Motor neuron (in vitro differentiated cells): Measurements from ENCODE around the gene KBTBD13. TPM values are rescaled to one million over a fixed set of nuclear protein-coding genes. Genes with fewer than 3 reads are reported as not detected.
A peak's percentile ranks its signal among the peaks of the same experiment; 100 is the strongest.

Experiments
- ATAC-seq, 8 experiments: fragments of 200-7000 bp; cut with Tn5 transposase; replicated peaks in 6 of 8; 2 replicates each; pipeline ENCODE4 v1.8.0; 2021; ENCODE audit warnings: mild to moderate bottlenecking in 8 of 8, moderate library complexity in 8 of 8
- H3K27ac ChIP-seq, 2 donors: fragments of 250-450 bp; sonication (Bioruptor Pico); 2 replicates each; pipeline ENCODE4 v1.9.0; 2021; ENCODE audit warnings: antibody characterized with exemption in 2 of 2, mild to moderate bottlenecking in 2 of 2, moderate library complexity in 1 of 2
- H3K4me1 ChIP-seq, 2 donors: fragments of 250-450 bp; sonication (Bioruptor Pico); replicated peaks in 1 of 2; 2 replicates each; pipeline ENCODE4 v1.6.1; 2021; ENCODE audit warnings: antibody characterized with exemption in 2 of 2, mild to moderate bottlenecking in 2 of 2, moderate library complexity in 1 of 2
- H3K4me3 ChIP-seq, 5 donors: fragments of 250-450 bp; sonication (Bioruptor Pico); 2 replicates each; pipeline ENCODE4 v1.9.0; 2021; ENCODE audit warnings: antibody characterized with exemption in 5 of 5, mild to moderate bottlenecking in 5 of 5, moderate library complexity in 4 of 5
- WGBS, 10 experiments: fragments of 450-650 bp; shearing (Covaris generic); methylation state at CpG; one replicate each; pipeline ENCODE4 v1.0.0; 2022; 5-methylcytosine and 5-hydroxymethylcytosine counted together
- in situ Hi-C, 9 experiments: fragments of 400-800 bp; cut with MboI; loops; one replicate each; pipeline ENCODE4 v1.15.0; 2021; ENCODE audit warnings: low sequenced_read_pairs in 9 of 9, low pct_unique_long_range_greater_than_20kb in 2 of 9; ENCODE audit not compliant: unreplicated experiment in 9 of 9
- total RNA-seq, 8 experiments: library from RNA; unstranded; fragments of 300-600 nt; gene quantifications; 2 replicates each; pipeline versions ENCODE4 v1.2.3 to v1.2.4, GENCODE V29; 2022

The KBTBD13 gene
- total RNA-seq, 8 experiments from 2014 or later: 0.10 to 0.28 (median 0.18) TPM; not detected in 3

DNA sequence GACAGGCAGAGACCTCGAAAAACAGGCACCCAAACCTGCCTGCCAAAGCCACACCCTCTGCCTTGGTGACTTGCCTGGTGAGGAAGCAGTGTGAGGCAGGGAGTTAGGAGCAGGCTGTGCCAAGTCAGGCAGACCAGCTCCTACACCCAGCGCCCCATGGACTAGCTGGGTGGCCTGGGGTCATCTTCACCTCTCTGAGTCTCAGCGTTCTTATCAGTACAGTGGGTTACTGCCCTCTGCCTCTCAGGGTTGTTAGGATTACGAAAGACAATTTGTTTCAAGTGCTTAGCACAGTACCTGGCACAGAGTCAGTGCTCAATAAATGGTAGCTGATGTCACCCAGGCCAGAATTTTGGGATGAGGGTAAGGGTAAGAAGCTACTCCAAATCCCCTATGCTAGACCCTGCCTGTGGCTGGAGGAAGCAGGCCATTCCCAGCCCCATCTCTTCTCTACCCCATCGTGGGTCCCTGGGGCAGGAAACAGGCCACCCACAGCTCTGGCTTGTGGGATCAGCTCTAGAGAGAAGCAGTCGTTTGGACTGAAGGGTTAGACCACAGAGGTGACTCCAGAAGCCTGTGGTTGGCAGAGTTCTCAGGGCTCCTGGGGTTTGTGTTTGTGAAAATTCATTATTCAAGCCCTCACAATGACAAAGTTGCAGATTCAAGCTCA is 21.2 kb upstream of the KBTBD13 start:
- in situ Hi-C loops: no loop called here
- Histone ChIP-seq H3K27ac (peak overlapping the region in 1 of 2 donors; percentile 75), H3K4me1 (peaks cover 3 to 8% of the 10 kb centered on the region in 2 donors), H3K4me3 (no peak overlapping the region)
- no peak for ATAC-seq
- 41 to 89% (median 66%) methylated on average over 1 to 3 of the region's 6 CpGs; no CpG with 5 or more reads in 6 of the 10 experiments for WGBS, 10 experiments

DNA sequence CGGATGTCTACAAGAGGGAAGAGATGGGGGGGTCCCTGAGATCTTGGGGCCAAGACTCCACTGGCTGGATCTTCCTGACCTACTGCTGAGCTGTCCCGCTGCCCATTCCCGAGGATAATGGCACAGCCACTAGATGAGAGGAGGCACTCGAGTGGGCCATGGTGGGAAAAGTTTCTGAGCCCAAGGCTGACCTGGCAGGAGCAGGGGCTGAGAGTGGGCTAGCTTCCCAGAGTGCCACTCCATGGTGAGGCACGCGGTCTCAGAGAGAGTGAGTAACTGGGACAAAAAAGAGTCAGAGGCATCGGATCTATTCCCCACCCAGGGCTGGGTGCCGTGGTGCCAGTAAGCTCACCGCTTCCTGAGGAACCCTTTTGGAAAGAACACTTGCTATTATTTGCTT is 20.4 kb upstream of the KBTBD13 start:
- in situ Hi-C loops: no loop called here
- no peak for ATAC-seq
- no peak overlapping the region for H3K4me3 ChIP-seq
- no peak overlapping the region for H3K27ac ChIP-seq
- peaks cover 3 to 8% of the 10 kb centered on the region in 2 donors for H3K4me1 ChIP-seq
- WGBS, 10 experiments: 55 to 100% (median 66%) methylated on average over 1 to 5 of the region's 9 CpGs; no CpG with 5 or more reads in 6 of the 10 experiments

DNA sequence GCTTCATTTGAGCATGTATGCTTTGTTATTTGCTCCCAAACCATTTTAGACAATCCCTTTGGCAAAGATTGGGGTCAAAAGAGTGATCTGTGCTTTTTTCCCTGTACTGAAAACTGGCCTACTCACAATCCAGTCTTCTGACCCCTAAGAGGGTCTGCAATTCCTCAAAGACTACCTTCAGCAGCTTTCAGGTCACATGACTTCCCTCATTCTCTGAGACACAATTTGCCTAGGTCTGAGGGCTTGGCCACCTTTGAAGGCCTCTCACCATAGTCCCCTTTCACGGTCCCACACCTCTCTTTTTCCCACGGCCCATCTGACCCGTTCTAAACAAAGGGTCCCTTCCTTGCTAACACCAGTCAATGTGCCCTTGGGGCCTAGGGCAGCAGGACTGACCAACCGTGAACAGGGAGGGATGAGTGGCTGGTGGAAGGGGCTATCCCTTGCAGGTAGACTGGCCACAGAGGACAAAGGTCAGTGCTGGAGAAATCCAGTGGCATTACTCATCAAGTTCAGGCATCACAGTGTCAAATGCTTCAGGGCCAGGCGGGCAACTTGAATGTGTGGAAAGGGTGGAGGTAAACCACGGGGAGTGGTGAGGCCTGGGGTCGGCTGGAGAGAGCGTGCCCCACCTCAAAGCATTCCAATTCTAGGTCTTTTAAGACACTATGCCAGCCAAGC is 19.5 kb upstream of the KBTBD13 start:
- 0 to 88% (median 67%) methylated on average over 1 to 4 of the region's 8 CpGs; no CpG with 5 or more reads in 3 of the 10 experiments for WGBS, 10 experiments
- Histone ChIP-seq H3K4me1 (peaks cover 3 to 8% of the 10 kb centered on the region in 2 donors), H3K27ac (no peak overlapping the region), H3K4me3 (no peak overlapping the region)
- in situ Hi-C loops: no loop called here
- ATAC-seq: peak in 1 of 8 experiments; percentile 45

DNA sequence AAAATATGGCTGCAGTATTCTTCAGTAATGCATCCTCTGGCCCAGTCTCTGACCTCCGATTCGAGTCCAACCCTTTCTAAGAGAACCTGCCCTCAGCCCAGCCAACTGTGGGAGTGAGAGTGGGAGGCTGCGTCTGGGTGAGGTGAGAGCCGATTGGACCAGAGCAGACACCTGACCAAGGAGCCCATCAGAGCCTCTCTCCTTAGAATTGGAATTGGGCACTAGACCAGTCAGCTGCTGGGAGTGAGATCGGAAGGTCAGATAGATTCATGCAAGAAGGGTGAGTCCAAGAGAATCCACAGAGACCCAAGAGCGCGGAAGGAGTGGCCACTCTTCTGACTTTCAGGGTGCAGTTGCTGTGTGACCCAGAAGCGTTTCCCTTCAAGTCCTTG is 19.0 kb upstream of the KBTBD13 start:
- H3K4me1 ChIP-seq: peaks cover 3 to 8% of the 10 kb centered on the region in 2 donors
- H3K4me3 ChIP-seq: no peak overlapping the region
- 82 to 100% (median 100%) methylated on average over 1 to 3 of the region's 8 CpGs; no CpG with 5 or more reads in 4 of the 10 experiments for WGBS, 10 experiments
- no peak for ATAC-seq
- no peak overlapping the region for H3K27ac ChIP-seq
- in situ Hi-C loops: no loop called here

DNA sequence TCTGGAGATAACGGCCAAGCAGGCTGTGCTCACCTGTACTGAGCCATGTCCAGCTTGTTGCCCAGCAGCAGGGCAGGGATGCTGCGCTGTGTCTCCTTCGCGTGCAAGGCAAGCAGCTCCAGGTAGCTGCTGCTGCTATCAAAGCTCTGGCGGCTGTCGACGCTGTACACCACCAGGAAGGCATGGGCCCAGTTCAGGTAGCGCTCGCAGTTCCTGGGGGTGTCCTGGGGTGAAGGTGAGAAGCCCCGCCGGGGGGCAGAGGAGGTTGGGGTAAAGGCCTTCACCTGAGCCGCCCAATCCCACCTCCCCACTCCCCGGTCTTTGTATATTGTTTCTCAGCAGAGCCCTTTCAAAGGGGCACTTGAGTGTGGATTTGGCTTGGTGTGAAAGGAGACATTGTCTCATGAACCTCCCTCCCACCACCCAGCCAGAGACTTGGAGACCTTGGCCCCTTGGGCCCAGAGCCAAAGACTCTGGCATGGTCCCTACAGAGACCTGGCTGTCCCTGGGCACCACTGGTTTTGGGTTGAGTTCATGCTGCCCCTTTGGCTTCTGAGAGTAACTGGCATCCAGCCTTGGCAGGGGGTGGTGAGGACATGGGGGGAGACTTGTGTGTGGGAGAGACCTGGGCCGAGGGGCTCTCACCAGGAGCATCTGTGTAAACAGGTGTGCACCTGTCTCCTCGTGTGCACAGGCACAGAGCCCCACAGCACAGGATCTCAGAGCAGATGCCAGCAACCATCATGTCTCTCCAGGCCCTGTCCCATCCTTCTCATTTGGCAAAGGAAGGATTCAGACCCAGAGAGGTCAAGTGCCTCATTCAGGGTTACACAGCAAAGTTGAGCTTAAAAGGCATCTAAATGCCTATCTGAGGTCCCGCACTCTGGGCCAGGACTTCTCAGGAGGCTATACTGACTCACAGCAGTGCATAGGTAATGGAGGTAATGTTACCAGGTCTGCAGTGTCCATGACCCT is 17.9 kb upstream of the KBTBD13 start:
- no peak overlapping the region for H3K27ac ChIP-seq
- WGBS, 10 experiments: 20 to 100% (median 87%) methylated on average over 1 to 6 of the region's 16 CpGs; no CpG with 5 or more reads in 4 of the 10 experiments
- no peak for ATAC-seq
- in situ Hi-C loops: no loop called here
- H3K4me1 ChIP-seq: peaks cover 3 to 8% of the 10 kb centered on the region in 2 donors
- H3K4me3 ChIP-seq: no peak overlapping the region

DNA sequence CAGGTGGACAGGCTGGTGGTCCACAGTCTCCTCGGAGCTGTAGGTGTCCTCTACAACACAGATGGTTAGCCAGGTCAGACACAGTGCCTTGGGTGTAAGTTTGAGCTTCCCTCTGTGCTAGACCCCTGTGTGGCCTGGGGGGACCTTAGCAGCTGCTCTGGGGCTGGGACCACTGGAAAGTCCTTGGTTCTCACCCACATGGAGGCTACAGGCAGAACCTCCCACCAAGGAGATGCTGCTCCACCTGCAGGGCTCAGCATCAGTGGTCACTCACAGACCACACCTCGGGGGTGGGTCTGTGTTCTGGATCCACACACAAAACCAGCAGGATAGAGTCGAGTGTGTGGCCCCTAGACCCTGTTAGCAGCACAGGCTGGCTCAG is 17.2 kb upstream of the KBTBD13 start:
- peaks cover 3 to 8% of the 10 kb centered on the region in 2 donors for H3K4me1 ChIP-seq
- no peak overlapping the region for H3K4me3 ChIP-seq
- in situ Hi-C loops: no loop called here
- no peak for ATAC-seq
- 20 to 80% (median 60%) methylated on average over 1 of the region's 3 CpGs; no CpG with 5 or more reads in 6 of the 10 experiments for WGBS, 10 experiments
- no peak overlapping the region for H3K27ac ChIP-seq

DNA sequence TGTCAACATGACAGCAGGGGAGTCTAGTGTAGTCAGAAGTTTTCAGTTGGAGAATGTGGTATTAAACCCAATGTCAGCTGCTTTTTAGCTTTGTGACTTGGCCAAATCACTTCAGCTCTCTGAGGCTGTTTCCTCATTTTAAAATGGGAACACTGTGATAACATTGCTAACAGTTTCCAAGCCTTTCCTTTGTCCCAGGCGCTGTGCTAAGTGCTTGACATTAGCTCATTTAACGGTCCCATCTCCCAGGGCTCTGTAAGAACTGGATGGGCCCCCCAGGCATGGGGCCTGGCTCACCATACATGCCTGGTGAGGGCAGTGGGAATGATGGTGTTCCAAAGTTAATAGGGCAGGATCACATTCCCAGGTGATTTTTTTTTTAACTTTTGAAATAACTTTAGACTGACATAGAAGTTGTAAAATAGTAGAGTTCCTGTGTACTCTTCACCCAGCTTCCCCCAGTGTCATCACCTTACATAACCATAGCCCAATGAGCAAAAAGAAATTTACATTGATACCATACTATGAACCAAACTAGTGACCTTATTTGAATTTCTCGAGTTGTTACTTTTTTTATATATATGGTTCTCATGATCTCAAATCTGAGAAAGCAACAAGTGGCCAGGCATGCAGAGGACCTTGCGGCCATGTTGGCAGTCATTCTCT is 16.5 kb upstream of the KBTBD13 start:
- no peak for ATAC-seq
- in situ Hi-C loops: no loop called here
- Histone ChIP-seq H3K4me3 (no peak overlapping the region), H3K27ac (no peak overlapping the region), H3K4me1 (peaks cover 0 to under 1% of the 10 kb centered on the region in 2 donors)
- WGBS, 10 experiments: 33 to 100% (median 88%) methylated on average over 1 to 3 of the region's 4 CpGs; no CpG with 5 or more reads in 3 of the 10 experiments

DNA sequence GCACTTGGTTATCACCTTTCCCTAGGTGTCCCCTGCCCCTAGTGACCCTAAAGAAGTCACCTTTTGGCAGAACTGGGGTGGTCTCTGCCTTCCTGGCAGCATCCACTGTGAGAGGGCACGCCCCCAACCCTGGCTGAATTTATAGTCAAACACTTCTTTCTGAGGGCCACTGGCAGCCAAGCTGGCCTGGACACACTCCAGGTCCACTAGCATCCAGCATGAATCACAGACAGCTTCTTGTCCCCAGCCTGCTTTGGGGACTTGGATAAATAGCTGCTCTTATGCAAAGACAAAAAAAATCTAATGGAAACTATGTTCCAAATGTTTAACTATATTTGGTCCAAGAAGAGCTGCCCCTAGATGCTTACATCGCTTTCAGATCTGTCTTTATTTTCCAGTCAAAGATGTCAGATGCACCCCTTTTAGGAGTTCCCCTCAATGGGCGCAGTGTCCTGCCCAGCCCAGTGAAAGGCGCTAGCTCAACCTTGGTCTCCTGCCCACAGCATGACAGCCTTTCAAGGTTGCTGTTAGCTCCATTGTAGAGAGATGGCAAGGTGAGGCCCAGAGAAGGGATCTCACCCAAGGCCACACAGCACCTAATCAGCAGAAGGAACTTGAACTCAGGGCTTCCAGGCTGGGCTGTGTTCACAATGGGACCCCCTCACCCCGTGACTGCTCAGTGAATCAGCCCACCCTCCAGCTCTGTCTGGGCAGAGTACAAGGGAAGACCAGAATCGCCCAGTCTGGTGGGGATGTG is 15.7 kb upstream of the KBTBD13 start:
- no peak for ATAC-seq
- H3K4me3 ChIP-seq: no peak overlapping the region
- in situ Hi-C loops: no loop called here
- 8 to 100% (median 70%) methylated on average over 2 to 3 of the region's 6 CpGs; no CpG with 5 or more reads in 2 of the 10 experiments for WGBS, 10 experiments
- H3K4me1 ChIP-seq: no peaks in the 10 kb centered on the region
- no peak overlapping the region for H3K27ac ChIP-seq

DNA sequence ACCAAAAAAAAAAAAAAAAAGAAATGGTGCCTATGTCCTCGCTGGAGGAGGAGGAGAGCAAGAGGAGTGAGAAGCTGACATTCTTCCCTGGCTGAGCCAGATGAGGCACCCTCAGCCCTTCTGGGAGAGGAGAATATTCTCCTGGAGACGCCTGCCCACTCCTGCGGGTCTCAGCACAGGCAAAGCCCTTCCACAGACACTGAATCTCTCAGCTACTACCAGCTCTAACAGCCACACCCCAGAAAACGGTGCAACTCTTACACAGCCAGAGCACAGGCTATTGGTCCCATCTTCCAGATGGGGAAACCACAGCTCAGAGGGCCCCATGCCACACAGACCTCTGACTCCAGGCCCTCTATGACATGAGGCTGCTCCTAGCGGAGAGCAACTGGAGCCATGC is 14.5 kb upstream of the KBTBD13 start:
- WGBS, 10 experiments: 33 to 100% (median 83%) methylated on average over 1 to 3 of the region's 5 CpGs; no CpG with 5 or more reads in 4 of the 10 experiments
- H3K4me1 ChIP-seq: no peaks in the 10 kb centered on the region
- ATAC-seq: no peak
- H3K27ac ChIP-seq: no peak overlapping the region
- in situ Hi-C loops: no loop called here
- no peak overlapping the region for H3K4me3 ChIP-seq

DNA sequence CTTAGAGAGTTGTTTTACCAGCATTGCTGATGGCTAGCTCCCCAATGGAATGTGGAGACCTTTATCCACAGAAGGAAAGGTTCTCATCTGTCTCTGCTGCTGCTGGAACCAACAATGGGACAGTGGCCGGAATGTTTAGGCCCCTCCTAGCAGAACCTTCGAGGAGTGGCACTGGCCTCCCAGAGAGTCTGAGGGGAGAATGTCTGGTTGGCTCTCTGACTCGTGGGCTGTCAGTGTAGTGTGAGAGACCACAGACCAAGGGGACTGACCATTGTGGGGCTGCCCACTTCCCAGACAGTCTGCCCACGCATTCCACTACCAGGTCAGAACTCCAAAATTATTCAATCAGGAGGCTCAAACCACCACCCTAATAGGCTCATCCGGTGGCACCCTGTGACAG is 13.8 kb upstream of the KBTBD13 start:
- Histone ChIP-seq H3K4me3 (no peak overlapping the region), H3K27ac (no peak overlapping the region), H3K4me1 (no peaks in the 10 kb centered on the region)
- in situ Hi-C loops: no loop called here
- WGBS, 10 experiments: 50 to 100% (median 82%) methylated on average over 1 to 4 of the region's 5 CpGs; no CpG with 5 or more reads in 3 of the 10 experiments
- no peak for ATAC-seq

DNA sequence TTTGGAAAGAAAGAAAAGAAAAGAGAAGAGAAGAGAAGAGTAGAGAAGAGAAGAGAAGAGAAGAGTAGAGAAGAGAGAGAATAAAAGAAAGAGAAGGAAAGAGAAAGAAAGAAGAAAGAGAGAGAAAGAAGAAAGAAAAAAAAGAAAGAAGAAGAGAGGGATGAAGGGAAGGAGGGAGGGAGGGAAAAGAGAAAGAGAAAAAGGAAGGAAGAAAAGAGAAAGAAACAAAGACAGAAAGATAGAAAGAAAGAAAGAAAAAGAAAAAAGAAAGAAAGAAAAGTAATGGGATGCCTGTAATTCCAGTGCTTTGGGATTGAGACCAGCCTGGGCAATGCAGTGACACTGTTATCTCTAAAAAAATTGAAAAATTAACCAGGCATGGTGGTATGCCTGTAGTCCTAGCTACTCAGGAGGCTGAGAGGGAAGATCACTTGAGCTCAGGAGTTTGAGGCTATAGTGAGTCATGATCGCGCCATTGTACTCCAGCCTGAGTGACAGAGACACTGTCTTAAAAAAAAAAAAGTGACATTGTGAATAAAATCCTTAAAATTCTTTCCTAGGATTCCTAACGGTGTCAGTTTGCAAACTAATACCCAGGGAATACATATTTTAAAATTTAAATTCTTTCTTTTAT is 10.4 kb upstream of the KBTBD13 start:
- H3K4me3 ChIP-seq: no peak overlapping the region
- in situ Hi-C loops: no loop called here
- H3K27ac ChIP-seq: no peak overlapping the region
- H3K4me1 ChIP-seq: no peaks in the 10 kb centered on the region
- ATAC-seq: peak in 1 of 8 experiments; percentile 9
- WGBS, 10 experiments: 18 to 80% (median 65%) methylated on average over 1 to 3 of the region's 3 CpGs
